K562 (cell line): ENCODE data around the gene BCO1. TPM values are rescaled to one million over a fixed set of nuclear protein-coding genes. Genes with fewer than 3 reads are reported as not detected.

Experiments
- ATAC-seq: fragments of 200-7000 bp; cut with Tn5 transposase; 3 replicates; pipeline ENCODE4 v1.9.1; 2020; ENCODE audit warnings: moderate library complexity
- BruUV-seq: library from RNA; stranded (reverse); fragments of 400-500 nt; replicated peaks from 2 replicates; lab custom pipeline; 2021; lab: Mats Ljungman, UMichigan
- CTCF ChIA-PET: fragments of 300-600 bp; formaldehyde crosslinking; extraction: SDS; loops from one replicate; lab custom pipeline; 2021; ENCODE audit warnings: low intra/inter-chr PET ratio; lab: Yijun Ruan, JAX
- POLR2A ChIA-PET: fragments of 300-600, 350-650 bp; sonication (Branson Sonifier 250); formaldehyde crosslinking; extraction: SDS; loops from one replicate; lab custom pipeline; 2021; ENCODE audit warnings: antibody characterized with exemption, inconsistent platforms; lab: Yijun Ruan, JAX
- DNase-seq, 4 experiments: peaks; one replicate each; pipeline versions ENCODE4 v3.0.0 to v3.0.0-alpha.2; 2011 to 2018; ENCODE audit warnings: low spot score in 3 of 4, mixed read lengths in 3 of 4; ENCODE audit errors: extremely low read depth in 1 of 4
- FAIRE-seq: peaks from 2 replicates; lab custom pipeline; 2011; peaks lifted over from hg19 to GRCh38; lab: Jason Lieb, UNC
- H2AFZ ChIP-seq: 2 replicates; pipeline ENCODE4 v1.6.0; 2011; ENCODE audit warnings: low read depth, low read length, control low read depth, inconsistent platforms
- H3K27ac ChIP-seq: fragments of 200-600 bp; 3 replicates; pipeline ENCODE4 v1.8.0; 2011; ENCODE audit warnings: low read depth, mild to moderate bottlenecking, control low read depth, inconsistent platforms, low read length, moderate library complexity, mixed read lengths; ENCODE audit errors: extremely low read depth
- H3K27me3 ChIP-seq, 2 experiments: fragments of 300-600 bp in 1 of 2; 2 replicates in 1 of 2; 3 replicates in 1 of 2; pipeline versions ENCODE4 v1.6.0 to v1.8.0; 2011; ENCODE audit warnings: inconsistent platforms in 2 of 2, low read length in 2 of 2, mild to moderate bottlenecking in 1 of 2, mixed read lengths in 1 of 2, moderate library complexity in 1 of 2; ENCODE audit not compliant: control insufficient read depth in 2 of 2, insufficient read depth in 2 of 2
- H3K36me3 ChIP-seq: fragments of 300-600 bp; 3 replicates; pipeline ENCODE4 v1.8.0; 2011; ENCODE audit warnings: mild to moderate bottlenecking, low read length, inconsistent platforms; ENCODE audit not compliant: control insufficient read depth, insufficient read depth
- H3K4me1 ChIP-seq, 2 experiments: fragments of 200-600 bp in 1 of 2; replicated peaks in 1 of 2; 2 replicates in 1 of 2; 3 replicates in 1 of 2; pipeline versions ENCODE4 v1.5.1 to v1.8.0; 2011; ENCODE audit warnings: inconsistent platforms in 2 of 2, low read length in 2 of 2, mild to moderate bottlenecking in 1 of 2, mixed read lengths in 1 of 2, moderate library complexity in 1 of 2; ENCODE audit not compliant: control insufficient read depth in 2 of 2, insufficient read depth in 2 of 2
- H3K4me2 ChIP-seq: 2 replicates; pipeline ENCODE4 v1.6.1; 2011; ENCODE audit warnings: low read length, control low read depth, inconsistent platforms, mixed read lengths; ENCODE audit not compliant: insufficient read depth
- H3K4me3 ChIP-seq: fragments of 200-600 bp; sonication (generic), shearing (Covaris generic); 2 replicates; pipeline ENCODE4 v1.5.1; 2016; ENCODE audit warnings: control low read depth, inconsistent platforms
- H3K79me2 ChIP-seq: fragments of 200-600 bp; 3 replicates; pipeline ENCODE4 v1.8.0; 2011; ENCODE audit warnings: low read length, inconsistent platforms; ENCODE audit not compliant: control insufficient read depth, insufficient read depth
- H3K9ac ChIP-seq, 2 experiments: 2 replicates each; pipeline versions ENCODE4 v1.6.0 to v1.6.1; 2011; ENCODE audit warnings: low read depth in 2 of 2, low read length in 2 of 2, control low read depth in 1 of 2, inconsistent platforms in 1 of 2, mild to moderate bottlenecking in 1 of 2, mixed read lengths in 1 of 2; ENCODE audit not compliant: insufficient read depth in 1 of 2
- H3K9me1 ChIP-seq: one replicate; pipeline ENCODE4 v1.6.0; 2011; ENCODE audit warnings: inconsistent platforms, mild to moderate bottlenecking, low read length, moderate library complexity; ENCODE audit not compliant: control insufficient read depth, insufficient read depth
- H3K9me3 ChIP-seq: replicated peaks from 2 replicates; pipeline ENCODE4 v1.5.1; 2011; ENCODE audit warnings: low read depth, low read length, inconsistent platforms; ENCODE audit not compliant: control insufficient read depth, insufficient read depth
- H4K20me1 ChIP-seq: replicated peaks from 2 replicates; pipeline ENCODE4 v1.6.1; 2011; ENCODE audit warnings: low read length, inconsistent platforms, mixed read lengths; ENCODE audit not compliant: control insufficient read depth, insufficient read depth
- ETV5 ChIP-seq: sonication (generic); formaldehyde crosslinking; IDR thresholded peaks from 2 replicates; pipeline ENCODE4 v1.4.0; 2020; ENCODE audit warnings: low read depth, mild to moderate bottlenecking, missing genetic modification reagents
- FOXA3 ChIP-seq, 2 experiments: fragments of 450-650 bp in 1 of 2; sonication (generic) in 1 of 2; formaldehyde crosslinking; IDR thresholded peaks in 1 of 2; conservative IDR thresholded peaks in 1 of 2; 2 replicates each; pipeline versions ENCODE4 v1.4.0 to v1.8.0; 2020 to 2022; ENCODE audit warnings: mild to moderate bottlenecking in 2 of 2, missing genetic modification reagents in 1 of 2
- HEY1 ChIP-seq: fragments of 250-450 bp; sonication (Bioruptor Pico); IDR thresholded peaks from 2 replicates; pipeline ENCODE4 v1.5.0; 2020; ENCODE audit warnings: mild to moderate bottlenecking, moderate library complexity, borderline replicate concordance
- MAZ ChIP-seq, 2 experiments: fragments of 450-650 bp in 1 of 2; sonication (generic) in 1 of 2; formaldehyde crosslinking; IDR thresholded peaks in 1 of 2; conservative IDR thresholded peaks in 1 of 2; 2 replicates each; pipeline versions ENCODE4 v1.4.0 to v1.5.0; 2020; ENCODE audit warnings: mild to moderate bottlenecking in 1 of 2, missing genetic modification reagents in 1 of 2
- RBM17 ChIP-seq: fragments of 200-400 bp; formaldehyde crosslinking; IDR thresholded peaks from 2 replicates; pipeline ENCODE4 v1.6.1; 2017; ENCODE audit warnings: low read depth, mild to moderate bottlenecking, low read length, borderline replicate concordance
- RCOR1 ChIP-seq, 2 experiments: IDR thresholded peaks; 2 replicates each; pipeline ENCODE4 v1.6.1; 2012; ENCODE audit warnings: low read depth in 2 of 2, low read length in 2 of 2, borderline replicate concordance in 1 of 2, improper control_type of control experiment in 1 of 2
- RHOXF2B ChIP-seq: fragments of 250-450 bp; sonication (Bioruptor Pico); conservative IDR thresholded peaks from 2 replicates; pipeline ENCODE4 v1.5.1; 2021
- ZNF644 ChIP-seq: fragments of 200-800 bp; sonication (Bioruptor generic); IDR thresholded peaks from 2 replicates; pipeline ENCODE4 v1.6.1; 2016; ENCODE audit warnings: low read depth, missing genetic modification characterization, missing compliant biosample characterization
- ZNF778 ChIP-seq: fragments of 450-650 bp; formaldehyde crosslinking; IDR thresholded peaks from 2 replicates; pipeline ENCODE4 v1.4.0; 2020; ENCODE audit warnings: mild to moderate bottlenecking, moderate library complexity
- ZNF79 ChIP-seq: fragments of 250-450 bp; sonication (Bioruptor Pico); IDR thresholded peaks from 2 replicates; pipeline ENCODE4 v1.4.0; 2020; ENCODE audit warnings: low read depth, mild to moderate bottlenecking, moderate library complexity
- WGBS: fragments of 100-300 bp; shearing (Covaris generic); methylation state at CpG from one replicate; pipeline ENCODE4 v1.1.6; 2016; ENCODE audit warnings: low coverage, mixed read lengths; ENCODE audit not compliant: insufficient coverage; ENCODE audit errors: missing lambda C conversion rate; 5-methylcytosine and 5-hydroxymethylcytosine counted together
- in situ Hi-C: fragments of 300-500 bp; cut with MboI; formaldehyde crosslinking; loops from 4 replicates; pipeline ENCODE4 v1.15.0; 2018; ENCODE audit warnings: inconsistent platforms, mixed read lengths
- intact Hi-C: fragments of 100-400 bp; cut with micrococcal nuclease; formaldehyde crosslinking; loops from 2 replicates; pipeline ENCODE4 v1.14.2; 2022
- polyA plus RNA-seq, 8 experiments: library from polyadenylated mRNA; depleted of rRNA in 4 of 8; stranded (reverse) in 5 of 8; unstranded in 3 of 8; fragments of >200 nt; fragmentation: Nextera tagmentation in 2 of 8; fragmentation: Illumina TruSeq in 1 of 8; extraction: Ambion mirVana in 2 of 8; extraction: Trizol in 1 of 8; gene quantifications; 2 replicates each; pipeline versions ENCODE4 v1.2.1 to v1.2.3, GENCODE V29; 2011 to 2014; ENCODE audit warnings: inconsistent platforms in 1 of 8, missing spikeins in 1 of 8
- total RNA-seq, 7 experiments: library from RNA; depleted of rRNA in 6 of 7; stranded (reverse); fragments of >200 nt in 6 of 7; fragmentation: Illumina TruSeq in 2 of 7; extraction: Trizol in 2 of 7; gene quantifications; 2 replicates each; pipeline versions ENCODE4 v1.2.1 to v1.2.3, GENCODE V29; 2011 to 2021; ENCODE audit warnings: low replicate concordance in 1 of 7
- TF ChIP-seq, protein P1 (sequence below): fragments of 450-650 bp; IDR thresholded peaks from 2 replicates; pipeline ENCODE4 v1.6.1; 2018; ENCODE audit warnings: mild to moderate bottlenecking, low read depth; ENCODE audit not compliant: partially characterized antibody

BCO1 gene
- total and polyA plus RNA-seq, 9 of the 15 experiments (the other 6 are each of a cell fraction or from before 2014, with no cell fraction given) = not detected

GRCh38 chr16:81221731-81222130 is 16.8 kb upstream of the BCO1 start:
- H3K4me3 ChIP-seq = no peak overlapping the region
- no peak overlapping the region for H3K4me2 ChIP-seq
- CTCF ChIA-PET = no interaction called here
- intact Hi-C loops = no loop called here
- H3K9me3 ChIP-seq = no peaks in the 10 kb centered on the region
- H3K4me1 ChIP-seq = peaks cover 9 to 15% of the 10 kb centered on the region in 2 experiments; a peak in 3 of 5 replicates
- ATAC-seq = no peak
- H3K27ac ChIP-seq = no peak overlapping the region
- POLR2A ChIA-PET = no interaction called here
- no peaks in the 10 kb centered on the region for H3K79me2 ChIP-seq
- no peak overlapping the region for H2AFZ ChIP-seq
- no peaks in the 10 kb centered on the region for H3K36me3 ChIP-seq
- H4K20me1 ChIP-seq = no peaks in the 10 kb centered on the region
- no peak for FAIRE-seq
- H3K9ac ChIP-seq = no peak overlapping the region
- H3K27me3 ChIP-seq = peaks cover 13 to 36% of the 10 kb centered on the region in 2 experiments
- TF ChIP-seq ZNF644 (tag) = no peak
- no peak for TF ChIP-seq ZNF79 (CRISPR knock-in tag)
- no peak for TF ChIP-seq ZNF778 (CRISPR knock-in tag)
- no peak for TF ChIP-seq RCOR1 (IDR thresholded peaks at IDR 0.05; ENCODE audit: borderline replicate concordance in 1 of 2, low read depth in 2 of 2, low read length in 2 of 2)
- no peaks in the 10 kb centered on the region for H3K9me1 ChIP-seq
- DNase-seq = no peak
- no TSS peak for BruUV-seq
- in situ Hi-C loops = no loop called here
- 71% methylated on average over 6 of the region's 6 CpGs for WGBS

- Histone ChIP-seq H3K9ac (no peak overlapping the region), H3K9me3 (no peaks in the 10 kb centered on the region), H3K36me3 (no peaks in the 10 kb centered on the region), H3K4me3 (no peak overlapping the region), H3K27me3 (peaks cover 21 to 42% of the 10 kb centered on the region in 2 experiments), H3K27ac (no peak overlapping the region), H4K20me1 (no peaks in the 10 kb centered on the region), H3K4me2 (no peak overlapping the region), H3K9me1 (no peaks in the 10 kb centered on the region), H3K79me2 (no peaks in the 10 kb centered on the region), H3K4me1 (peaks cover 9 to 15% of the 10 kb centered on the region in 2 experiments; a peak in 3 of 5 replicates), H2AFZ (no peak overlapping the region)
- no peak for ATAC-seq
- ChIA-PET CTCF (no interaction called here), POLR2A (no interaction called here)
- FAIRE-seq = no peak
- no peak for DNase-seq
- 0% methylated on average over 1 of the region's 1 CpG for WGBS
- no TSS peak for BruUV-seq
- intact Hi-C loops = no loop called here
- in situ Hi-C loops = no loop called here
- no peak for TF ChIP-seq RBM17
- TF ChIP-seq, protein P1, sequence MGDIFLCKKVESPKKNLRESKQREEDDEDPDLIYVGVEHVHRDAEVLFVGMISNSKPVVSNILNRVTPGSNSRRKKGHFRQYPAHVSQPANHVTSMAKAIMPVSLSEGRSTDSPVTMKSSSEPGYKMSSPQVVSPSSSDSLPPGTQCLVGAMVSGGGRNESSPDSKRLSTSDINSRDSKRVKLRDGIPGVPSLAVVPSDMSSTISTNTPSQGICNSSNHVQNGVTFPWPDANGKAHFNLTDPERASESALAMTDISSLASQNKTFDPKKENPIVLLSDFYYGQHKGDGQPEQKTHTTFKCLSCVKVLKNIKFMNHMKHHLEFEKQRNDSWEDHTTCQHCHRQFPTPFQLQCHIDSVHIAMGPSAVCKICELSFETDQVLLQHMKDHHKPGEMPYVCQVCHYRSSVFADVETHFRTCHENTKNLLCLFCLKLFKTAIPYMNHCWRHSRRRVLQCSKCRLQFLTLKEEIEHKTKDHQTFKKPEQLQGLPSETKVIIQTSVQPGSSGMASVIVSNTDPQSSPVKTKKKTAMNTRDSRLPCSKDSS = no peak
- no peak for TF ChIP-seq RHOXF2B (CRISPR knock-in tag)
- TF ChIP-seq HEY1 (CRISPR knock-in tag) = no peak
- TF ChIP-seq FOXA3 (CRISPR knock-in tag; conservative IDR thresholded peaks at IDR 0.05 in 1 of 2, IDR thresholded peaks at IDR 0.05 in 1 of 2) = no peak
- TF ChIP-seq ETV5 (CRISPR knock-in tag) = no peak
- TF ChIP-seq MAZ (CRISPR knock-in tag; conservative IDR thresholded peaks at IDR 0.05 in 1 of 2, IDR thresholded peaks at IDR 0.05 in 1 of 2) = no peak
- TF ChIP-seq, all 486 proteins: peak for 0
These were observed 13.7 kb upstream of the BCO1 start for GRCh38 chr16:81224824-81225223.
